Muscle layer of duodenum (tissue), 2 donors: ENCODE results near the gene SDR39U1.
A peak's percentile ranks its signal among the peaks of the same experiment; 100 is the strongest.

Experiments
- H3K27ac ChIP-seq: one replicate; pipeline ENCODE4 v1.7.0; 2013; ENCODE audit warnings: mild to moderate bottlenecking, low read length
- H3K27me3 ChIP-seq: one replicate; pipeline ENCODE4 v1.7.0; 2013; ENCODE audit warnings: low read depth, mild to moderate bottlenecking, control low read depth, low read length
- H3K36me3 ChIP-seq, 2 donors: one replicate each; pipeline ENCODE4 v1.7.0; 2013; ENCODE audit warnings: low read length in 2 of 2, control low read depth in 1 of 2, mild to moderate bottlenecking in 1 of 2; ENCODE audit not compliant: insufficient read depth in 2 of 2, control insufficient read depth in 1 of 2
- H3K4me1 ChIP-seq, 2 donors: one replicate each; pipeline ENCODE4 v1.7.0; 2013; ENCODE audit warnings: low read length in 2 of 2, mild to moderate bottlenecking in 2 of 2, control low read depth in 1 of 2, moderate library complexity in 1 of 2; ENCODE audit not compliant: insufficient read depth in 2 of 2, control insufficient read depth in 1 of 2
- H3K4me3 ChIP-seq, 2 donors: one replicate each; pipeline ENCODE4 v1.7.0; 2013; ENCODE audit warnings: low read length in 2 of 2, low read depth in 1 of 2, mild to moderate bottlenecking in 1 of 2
- H3K9me3 ChIP-seq, 2 donors: one replicate each; pipeline ENCODE4 v1.7.0; 2013; ENCODE audit warnings: low read length in 2 of 2, control low read depth in 1 of 2, mild to moderate bottlenecking in 1 of 2; ENCODE audit not compliant: control insufficient read depth in 1 of 2
- donor health status: healthy.

SDR39U1 gene

DNA sequence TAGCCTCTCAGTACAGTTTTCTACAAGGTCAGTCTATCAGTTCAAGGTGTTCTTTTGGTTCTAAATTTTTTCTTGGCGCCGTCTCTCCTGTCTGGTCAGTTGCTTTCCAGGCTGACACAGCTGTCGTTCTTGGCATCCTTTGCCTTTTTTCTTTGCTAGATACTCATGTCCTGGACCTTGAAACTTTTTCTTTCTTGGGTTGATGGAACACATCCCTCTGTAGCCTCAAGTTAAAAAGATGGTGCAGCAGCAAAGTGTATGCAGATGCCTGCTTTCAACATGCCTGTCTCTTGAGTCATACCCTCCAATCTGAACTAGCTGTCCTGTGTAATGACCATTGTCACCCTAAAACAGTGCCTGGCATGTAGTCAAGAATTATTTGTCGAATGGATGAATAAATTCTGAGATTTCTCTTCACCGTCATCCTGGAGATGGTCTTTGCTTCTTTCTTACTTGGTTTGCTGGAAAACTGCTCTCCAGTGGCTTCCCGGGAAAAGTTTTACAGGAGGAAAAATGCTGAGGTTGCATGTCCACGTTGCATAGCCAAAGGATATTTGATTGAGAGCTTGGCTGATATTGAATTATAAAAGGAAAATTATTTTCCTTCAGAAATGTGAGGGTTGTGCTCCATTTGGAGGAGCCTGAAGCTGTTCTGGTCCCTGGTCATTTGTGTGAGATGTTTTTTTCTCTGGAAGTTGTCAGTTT lies 39.1 kb downstream of the SDR39U1 start:
- no peaks in the 10 kb centered on the region for H3K9me3 ChIP-seq
- peaks cover 4% of the 10 kb centered on the region in 2 donors for H3K36me3 ChIP-seq
- H3K27me3 ChIP-seq: no peaks in the 10 kb centered on the region
- peaks cover 4 to 31% of the 10 kb centered on the region in 2 donors for H3K4me1 ChIP-seq
- H3K4me3 ChIP-seq: no peak overlapping the region
- no peak overlapping the region for H3K27ac ChIP-seq

- Histone ChIP-seq H3K4me3 (no peak overlapping the region), H3K4me1 (peaks cover 4 to 39% of the 10 kb centered on the region in 2 donors), H3K27me3 (no peaks in the 10 kb centered on the region), H3K27ac (no peak overlapping the region), H3K36me3 (peaks cover 0 to 3% of the 10 kb centered on the region in 2 donors), H3K9me3 (no peaks in the 10 kb centered on the region)
Measured at GRCh38 chr14:24401810-24402702, 40.5 kb downstream of the SDR39U1 start.

DNA sequence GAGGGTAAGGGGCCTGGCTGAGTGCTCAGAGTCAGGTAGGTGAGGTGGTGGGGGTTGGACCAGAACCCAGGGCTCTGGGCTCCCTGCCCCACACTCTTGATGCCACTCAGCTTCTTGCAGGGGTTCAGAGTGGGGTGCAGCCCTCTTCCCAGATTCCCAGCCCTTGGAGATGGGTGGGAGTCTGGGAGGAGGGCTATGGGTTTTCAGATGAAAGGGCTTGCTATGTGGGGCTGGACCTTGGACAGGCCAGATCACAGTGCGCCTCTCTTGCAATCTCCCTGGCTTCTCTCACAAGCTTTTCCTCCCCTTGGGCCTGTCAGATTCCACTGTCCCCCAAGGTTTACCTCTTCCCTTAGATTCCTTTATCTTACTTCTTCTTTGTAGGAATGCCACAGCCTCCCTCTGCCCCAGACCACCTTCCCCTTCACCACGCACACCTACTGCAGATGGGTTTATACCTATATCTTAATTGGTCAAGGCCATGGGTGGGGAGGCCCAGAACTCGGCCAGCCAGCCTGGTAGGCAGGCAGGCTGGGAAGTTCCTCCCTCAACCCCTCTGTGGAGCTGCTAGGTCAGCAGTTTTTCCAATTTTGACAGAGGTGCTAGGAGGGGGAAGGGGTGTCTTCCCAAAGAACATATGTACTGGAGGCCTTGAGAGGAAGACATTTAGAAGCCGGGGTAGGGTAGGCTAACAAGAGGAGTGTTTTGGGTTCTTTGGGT lies 42.4 kb downstream of the SDR39U1 start:
- H3K36me3 ChIP-seq: no peaks in the 10 kb centered on the region
- peaks cover 4 to 39% of the 10 kb centered on the region in 2 donors for H3K4me1 ChIP-seq
- H3K27ac ChIP-seq: no peak overlapping the region

GRCh38 chr14:24399447-24399822 lies 43.1 kb downstream of the SDR39U1 start:
- Histone ChIP-seq H3K9me3 (no peaks in the 10 kb centered on the region), H3K27me3 (no peaks in the 10 kb centered on the region), H3K27ac (no peak overlapping the region), H3K4me3 (peak overlapping the region; percentile 62 to 78), H3K36me3 (no peaks in the 10 kb centered on the region), H3K4me1 (peaks cover 4 to 39% of the 10 kb centered on the region in 2 donors)

More for the DNA sequence above, 42.4 kb downstream of the SDR39U1 start:
- Histone ChIP-seq H3K9me3 (no peaks in the 10 kb centered on the region), H3K4me3 (peak overlapping the region; percentile 62 to 78), H3K27me3 (no peaks in the 10 kb centered on the region)

DNA sequence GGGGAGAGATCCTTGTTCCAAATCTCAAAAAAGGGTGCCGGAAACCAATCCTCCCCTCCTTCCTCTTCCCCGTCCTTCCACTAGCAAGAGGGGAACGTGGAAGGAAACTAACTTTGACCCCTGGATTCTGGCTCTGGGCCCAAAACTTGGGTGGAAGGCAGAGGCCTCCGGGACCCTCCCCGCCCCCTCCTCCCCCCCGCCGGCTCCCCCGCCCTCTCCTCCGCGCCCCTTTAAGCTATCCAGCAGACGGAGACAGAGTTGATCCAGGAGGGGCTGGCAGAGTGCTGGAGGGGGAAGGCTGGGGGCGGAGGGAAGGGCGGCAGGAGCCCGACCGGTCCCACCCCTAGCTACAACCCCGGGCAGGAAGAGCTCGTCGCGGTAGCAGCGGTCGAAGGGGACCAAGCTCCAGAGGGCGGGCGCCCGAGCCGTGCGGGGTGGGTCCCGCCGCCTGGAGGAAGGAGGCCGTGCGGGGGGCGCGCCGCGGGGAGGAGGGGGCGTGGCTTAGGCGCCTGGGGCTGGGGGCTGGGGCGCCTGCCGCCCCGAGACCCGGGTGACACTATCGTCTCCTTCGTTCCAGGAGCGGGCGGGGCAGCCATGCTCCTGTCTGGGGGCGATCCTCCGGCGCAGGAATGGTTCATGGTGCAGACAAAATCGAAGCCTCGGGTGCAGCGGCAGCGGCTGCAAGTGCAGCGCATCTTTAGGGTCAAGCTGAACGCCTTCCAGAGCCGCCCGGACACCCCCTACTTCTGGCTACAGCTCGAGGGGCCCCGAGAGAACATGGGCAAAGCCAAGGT lies 43.7 kb downstream of the SDR39U1 start, which contains the start of gene NYNRIN:
Gene NYNRIN, plus strand, starts transcription at position 351 of the 794 bp plus-strand sequence. Its CDS starts 244 bp downstream, at position 595.
- peak within 1 kb of the TSS; percentile 62 to 78 for H3K4me3 ChIP-seq
- H3K4me1 ChIP-seq: peaks cover 4 to 39% of the 10 kb centered on the region in 2 donors

GRCh38 chr14:24398293-24398652 lies 44.3 kb downstream of the SDR39U1 start:
- Histone ChIP-seq H3K27ac (no peak overlapping the region), H3K4me1 (peaks cover 4 to 34% of the 10 kb centered on the region in 2 donors), H3K4me3 (peak overlapping the region in 1 of 2 donors; percentile 78), H3K9me3 (no peaks in the 10 kb centered on the region), H3K36me3 (no peaks in the 10 kb centered on the region), H3K27me3 (no peaks in the 10 kb centered on the region)

More for the DNA sequence above, 43.7 kb downstream of the SDR39U1 start, which contains the start of gene NYNRIN:
- Histone ChIP-seq H3K36me3 (no peaks in the 10 kb centered on the region), H3K27me3 (no peaks in the 10 kb centered on the region), H3K27ac (no peak within 1 kb of the TSS), H3K9me3 (no peaks in the 10 kb centered on the region)

DNA sequence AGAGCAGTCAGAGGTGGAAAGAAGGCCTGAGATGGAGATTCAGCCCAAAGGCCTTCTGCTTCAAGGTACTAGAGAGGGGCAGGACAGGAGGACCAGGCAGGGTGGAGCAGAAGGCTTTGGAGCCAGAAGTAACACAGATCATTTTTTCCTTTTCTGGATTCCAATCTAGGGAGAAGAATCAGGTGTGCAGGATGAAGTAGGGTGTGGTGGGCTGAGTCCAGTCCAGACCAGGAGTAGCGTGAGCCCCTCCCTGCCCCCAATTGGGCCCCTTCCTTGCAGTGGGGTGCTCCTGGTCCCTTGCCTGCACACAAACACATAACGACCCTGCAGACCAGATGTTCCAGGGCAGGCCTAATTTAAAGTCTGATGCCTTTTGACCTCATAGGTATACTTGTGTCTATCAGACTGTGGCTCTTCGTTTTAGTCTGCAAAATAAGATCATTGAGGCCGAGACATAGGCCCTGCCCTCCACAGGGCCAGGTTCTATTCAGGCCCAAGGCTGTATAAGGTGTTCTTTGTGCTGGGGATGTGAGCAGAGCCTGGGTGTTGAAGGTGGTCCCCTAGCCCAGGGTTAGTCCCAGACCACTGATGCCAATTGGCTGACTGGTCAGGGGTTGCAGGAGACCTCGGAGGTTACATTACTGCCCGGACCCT lies 44.8 kb downstream of the SDR39U1 start:
- H3K9me3 ChIP-seq: no peaks in the 10 kb centered on the region
- no peak overlapping the region for H3K4me3 ChIP-seq
- peaks cover 0 to 29% of the 10 kb centered on the region in 2 donors for H3K4me1 ChIP-seq
- H3K36me3 ChIP-seq: no peaks in the 10 kb centered on the region
- H3K27ac ChIP-seq: no peak overlapping the region
- H3K27me3 ChIP-seq: no peaks in the 10 kb centered on the region

GRCh38 chr14:24395609-24396582 lies 46.7 kb downstream of the SDR39U1 start:
- Histone ChIP-seq H3K36me3 (no peaks in the 10 kb centered on the region), H3K27me3 (no peaks in the 10 kb centered on the region), H3K27ac (no peak overlapping the region), H3K4me1 (peaks cover 0 to 24% of the 10 kb centered on the region in 2 donors), H3K9me3 (no peaks in the 10 kb centered on the region), H3K4me3 (no peak overlapping the region)

DNA sequence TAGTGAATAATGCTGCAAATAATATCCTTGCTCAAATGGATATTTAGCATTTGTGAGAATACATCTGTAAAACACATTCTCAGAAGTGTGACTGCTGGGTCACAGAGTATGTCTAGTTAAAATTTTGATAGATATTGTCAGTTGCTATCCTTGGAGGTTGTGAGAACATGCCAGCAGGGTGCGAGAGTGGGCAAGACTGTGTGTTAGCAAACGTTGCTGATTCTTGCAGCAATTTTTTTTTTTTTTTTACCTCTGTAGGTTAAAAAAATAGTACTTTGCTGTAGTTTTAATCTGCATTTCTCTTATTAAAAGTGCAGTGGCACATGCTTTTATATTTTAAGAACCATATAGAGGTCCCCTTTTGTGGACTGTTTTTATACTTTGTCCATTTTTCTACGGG lies 48.3 kb downstream of the SDR39U1 start:
- Histone ChIP-seq H3K27me3 (no peaks in the 10 kb centered on the region), H3K27ac (no peak overlapping the region), H3K36me3 (no peaks in the 10 kb centered on the region), H3K4me3 (no peak overlapping the region), H3K4me1 (peaks cover 0 to 11% of the 10 kb centered on the region in 2 donors), H3K9me3 (no peaks in the 10 kb centered on the region)
